ENCODE results near the gene DIS3L2. TPM values are rescaled to one million over a fixed set of nuclear protein-coding genes. Genes with fewer than 3 reads are reported as not detected.
A peak's percentile ranks its signal among the peaks of the same experiment; 100 is the strongest.
"Not testable (repeated sequence)": the region's sequence is repeated elsewhere in the genome, so short reads cannot be mapped to it uniquely, and the experiment has no call there.

The DIS3L2 gene
- total RNA-seq, 1 donor from 2014 or later, result 42.1 TPM

DNA sequence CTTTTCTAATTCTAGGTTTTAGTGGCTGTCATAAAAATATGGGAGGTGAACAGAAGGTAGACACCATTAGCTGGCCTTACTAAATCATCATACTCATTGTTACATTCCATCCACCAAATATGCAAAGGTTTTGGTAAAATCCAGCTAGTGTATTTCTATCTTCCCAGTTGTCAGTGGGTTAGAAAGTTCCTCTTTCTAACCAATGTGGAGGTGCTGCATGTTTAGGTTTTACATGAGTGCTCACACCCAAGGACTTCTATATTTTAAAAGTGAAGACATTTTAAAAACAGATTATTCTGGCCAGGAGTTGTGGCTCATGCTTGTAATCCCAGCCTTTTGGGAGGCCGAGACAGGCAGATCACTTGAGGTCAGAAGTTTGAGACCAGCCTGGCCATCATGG, 423.0 kb downstream of the DIS3L2 start:
- DNase-seq, result no peak
- H3K27me3 Mint-ChIP-seq (ENCODE audit: unreplicated experiment), result peaks cover 23% of the 10 kb centered on the region
- H3K36me3 Mint-ChIP-seq (ENCODE audit: unreplicated experiment), result peaks cover 5% of the 10 kb centered on the region
- no peak overlapping the region for H3K27ac Mint-ChIP-seq (ENCODE audit: unreplicated experiment)
- H3K4me1 Mint-ChIP-seq (ENCODE audit: low read depth, unreplicated experiment), result peaks cover 1% of the 10 kb centered on the region
- H3K4me3 Mint-ChIP-seq (ENCODE audit: unreplicated experiment), result no peak overlapping the region
- TF ChIP-seq, protein P1, sequence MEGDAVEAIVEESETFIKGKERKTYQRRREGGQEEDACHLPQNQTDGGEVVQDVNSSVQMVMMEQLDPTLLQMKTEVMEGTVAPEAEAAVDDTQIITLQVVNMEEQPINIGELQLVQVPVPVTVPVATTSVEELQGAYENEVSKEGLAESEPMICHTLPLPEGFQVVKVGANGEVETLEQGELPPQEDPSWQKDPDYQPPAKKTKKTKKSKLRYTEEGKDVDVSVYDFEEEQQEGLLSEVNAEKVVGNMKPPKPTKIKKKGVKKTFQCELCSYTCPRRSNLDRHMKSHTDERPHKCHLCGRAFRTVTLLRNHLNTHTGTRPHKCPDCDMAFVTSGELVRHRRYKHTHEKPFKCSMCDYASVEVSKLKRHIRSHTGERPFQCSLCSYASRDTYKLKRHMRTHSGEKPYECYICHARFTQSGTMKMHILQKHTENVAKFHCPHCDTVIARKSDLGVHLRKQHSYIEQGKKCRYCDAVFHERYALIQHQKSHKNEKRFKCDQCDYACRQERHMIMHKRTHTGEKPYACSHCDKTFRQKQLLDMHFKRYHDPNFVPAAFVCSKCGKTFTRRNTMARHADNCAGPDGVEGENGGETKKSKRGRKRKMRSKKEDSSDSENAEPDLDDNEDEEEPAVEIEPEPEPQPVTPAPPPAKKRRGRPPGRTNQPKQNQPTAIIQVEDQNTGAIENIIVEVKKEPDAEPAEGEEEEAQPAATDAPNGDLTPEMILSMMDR (IDR thresholded peaks at IDR 0.05; ENCODE audit: partially characterized antibody, unreplicated experiment), result no peak
- peaks cover 2% of the 10 kb centered on the region for H3K9me3 Mint-ChIP-seq (ENCODE audit: unreplicated experiment)

DNA sequence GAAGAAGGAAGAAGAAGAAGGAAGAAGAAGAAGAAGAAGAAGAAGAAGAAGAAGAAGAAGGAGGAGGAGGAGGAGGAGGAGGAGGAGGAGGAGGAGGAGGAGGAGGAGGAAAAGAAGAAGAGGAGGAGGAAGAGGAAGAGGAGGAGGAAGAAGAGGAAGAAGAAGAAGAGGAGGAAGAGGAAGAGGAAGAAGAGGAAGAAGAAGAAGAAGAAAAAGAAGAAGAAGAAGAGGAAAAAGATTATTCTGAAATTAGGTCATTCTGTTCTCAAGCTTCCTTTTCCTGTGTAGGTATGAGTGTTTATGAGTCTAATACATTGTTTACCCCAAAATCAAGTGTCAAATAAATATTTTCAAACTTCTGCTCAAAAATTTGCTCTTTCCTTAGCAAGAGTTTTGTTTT, 423.5 kb downstream of the DIS3L2 start:
- peaks cover 28% of the 10 kb centered on the region for H3K27me3 Mint-ChIP-seq (ENCODE audit: unreplicated experiment)
- H3K27ac Mint-ChIP-seq (ENCODE audit: unreplicated experiment); DNase-seq; H3K4me3 Mint-ChIP-seq (ENCODE audit: unreplicated experiment); H3K36me3 Mint-ChIP-seq (ENCODE audit: unreplicated experiment); H3K4me1 Mint-ChIP-seq (ENCODE audit: low read depth, unreplicated experiment); H3K9me3 Mint-ChIP-seq (ENCODE audit: unreplicated experiment): not testable (repeated sequence)

DNA sequence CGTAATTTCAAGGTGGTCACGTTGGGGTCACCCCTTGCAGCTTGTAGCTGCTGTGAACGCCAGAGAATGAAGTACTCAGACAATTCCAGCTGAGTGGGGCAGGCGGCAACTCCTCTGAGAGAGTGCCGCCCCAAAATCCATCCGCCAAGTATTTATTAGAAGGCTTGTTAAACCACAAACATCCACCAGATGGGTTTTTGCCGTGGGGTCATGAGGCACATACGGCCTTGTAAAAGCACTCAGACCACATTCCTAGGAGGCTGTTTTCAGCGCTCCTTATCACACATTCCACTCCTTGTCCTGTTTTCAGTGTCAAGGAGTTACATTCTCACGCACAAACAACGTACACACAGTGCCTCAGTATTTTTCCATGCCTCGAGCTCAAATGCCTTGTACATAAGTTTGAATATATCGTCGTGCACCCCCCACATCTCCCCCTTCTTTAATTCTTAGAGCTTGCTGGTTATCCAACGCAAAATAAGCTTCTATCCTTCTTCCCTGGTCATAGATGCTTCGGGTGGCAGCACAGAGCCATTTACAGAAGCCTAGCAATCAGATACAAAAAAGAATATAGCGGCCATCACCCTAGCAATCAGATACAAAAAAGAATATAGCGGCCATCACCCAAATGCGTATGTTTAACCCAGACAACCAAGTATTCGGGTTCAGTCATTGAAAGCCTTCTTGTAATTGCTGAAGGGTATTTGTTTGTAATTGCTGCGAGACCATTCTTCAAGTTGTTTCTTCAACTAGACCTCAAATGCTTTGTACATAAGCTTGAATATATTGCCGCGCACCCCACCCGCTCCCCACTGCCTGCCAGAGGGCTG, 424.4 kb downstream of the DIS3L2 start:
- H3K27ac Mint-ChIP-seq (ENCODE audit: unreplicated experiment), result no peak overlapping the region
- peak overlapping the region; percentile 57 for H3K4me3 Mint-ChIP-seq (ENCODE audit: unreplicated experiment)
- H3K4me1 Mint-ChIP-seq (ENCODE audit: low read depth, unreplicated experiment), result peaks cover 1% of the 10 kb centered on the region
- peaks cover 2% of the 10 kb centered on the region for H3K9me3 Mint-ChIP-seq (ENCODE audit: unreplicated experiment)
- no peak for DNase-seq
- peaks cover 8% of the 10 kb centered on the region for H3K36me3 Mint-ChIP-seq (ENCODE audit: unreplicated experiment)
- H3K27me3 Mint-ChIP-seq (ENCODE audit: unreplicated experiment), result peaks cover 29% of the 10 kb centered on the region
- TF ChIP-seq, protein P1 (IDR thresholded peaks at IDR 0.05; ENCODE audit: partially characterized antibody, unreplicated experiment), result no peak

DNA sequence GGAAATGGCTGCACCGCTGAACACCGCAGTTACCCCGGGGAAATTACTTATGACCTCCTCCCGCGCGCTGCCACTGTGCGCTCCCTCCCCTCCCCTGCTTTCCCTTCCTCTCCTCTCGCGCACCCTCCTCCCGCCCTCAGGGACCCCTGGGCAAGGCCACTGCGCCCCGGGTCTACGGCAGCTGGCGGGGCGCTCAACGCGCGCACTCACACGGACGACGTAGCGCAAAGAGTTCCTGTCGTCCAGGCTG, 424.9 kb downstream of the DIS3L2 start:
- H3K9me3 Mint-ChIP-seq (ENCODE audit: unreplicated experiment), result peaks cover 2% of the 10 kb centered on the region
- TF ChIP-seq, protein P1 (IDR thresholded peaks at IDR 0.05; ENCODE audit: partially characterized antibody, unreplicated experiment), result no peak
- peaks cover 1% of the 10 kb centered on the region for H3K4me1 Mint-ChIP-seq (ENCODE audit: low read depth, unreplicated experiment)
- H3K27ac Mint-ChIP-seq (ENCODE audit: unreplicated experiment), result no peak overlapping the region
- no peak for DNase-seq
- peak overlapping the region; percentile 57 for H3K4me3 Mint-ChIP-seq (ENCODE audit: unreplicated experiment)
- H3K27me3 Mint-ChIP-seq (ENCODE audit: unreplicated experiment), result peaks cover 32% of the 10 kb centered on the region
- peaks cover 10% of the 10 kb centered on the region for H3K36me3 Mint-ChIP-seq (ENCODE audit: unreplicated experiment)

Small RNAs within 50 kb of the gene (microRNA-seq; reads per million reads assigned to microRNA genes)
- not detected for gene MIR562 (ENCODE audit: unreplicated experiment)

Other genes with a start within 250 kb of the DIS3L2 start
- gene PDE6D, start 180.4 kb upstream of the DIS3L2 start, total RNA-seq (ENCODE audit: unreplicated experiment), result 47.1 TPM
- 53.2 TPM for gene COPS7B, start 175.3 kb upstream of the DIS3L2 start, total RNA-seq (ENCODE audit: unreplicated experiment)
- gene NPPC, start 35.3 kb upstream of the DIS3L2 start, total RNA-seq (ENCODE audit: unreplicated experiment), result 18.5 TPM